OCI-LY7 (cell line): ENCODE measurements around the gene ANTXR1.

Experiments
- CTCF ChIP-seq: fragments of 200-600 bp; sonication (generic); conservative IDR thresholded peaks from 2 replicates; pipeline ENCODE4 v1.5.1; 2014; ENCODE audit warnings: mild to moderate bottlenecking, antibody characterized with exemption, low read length, moderate library complexity, mixed read lengths
- EZH2phosphoT487 ChIP-seq: fragments of 200-600 bp; sonication (generic); IDR thresholded peaks from 2 replicates; pipeline ENCODE4 v1.6.1; 2018; ENCODE audit warnings: low read depth, borderline replicate concordance, mild to moderate bottlenecking, mixed run types, antibody characterized with exemption, low read length, moderate library complexity, mixed read lengths

GRCh38 chr2:69030800-69031428, 17.9 kb downstream of the ANTXR1 start:
- TF ChIP-seq CTCF (no peak), EZH2phosphoT487 (no peak)
